CD14-positive monocyte (primary cell): ENCODE data around the gene SMARCAL1. TPM values are rescaled to one million over a fixed set of nuclear protein-coding genes. Genes with fewer than 3 reads are reported as not detected.

Experiments
- DNase-seq, 3 donors: peaks; one replicate each; pipeline ENCODE4 v3.0.0-alpha.2; 2011 to 2022
- H2AFZ ChIP-seq: 2 replicates; pipeline ENCODE4 v1.6.0; 2012; ENCODE audit warnings: mild to moderate bottlenecking, low read depth, low read length, inconsistent platforms; ENCODE audit not compliant: insufficient read depth, poor library complexity, severe bottlenecking
- H3K27ac ChIP-seq, 2 donors: 1 replicate in 1 of 2; 2 replicates in 1 of 2; pipeline ENCODE4 v1.5.1; 2012 to 2013; ENCODE audit warnings: low read length in 2 of 2, control low read depth in 1 of 2, inconsistent platforms in 1 of 2, low read depth in 1 of 2, mild to moderate bottlenecking in 1 of 2
- H3K27me3 ChIP-seq, 2 donors: one replicate each; pipeline versions ENCODE4 v1.6.0 to v1.6.1; 2011 to 2013; ENCODE audit warnings: low read length in 2 of 2; ENCODE audit not compliant: control insufficient read depth in 2 of 2, insufficient read depth in 2 of 2
- H3K36me3 ChIP-seq, 2 donors: replicated peaks in 1 of 2; 1 replicate in 1 of 2; 2 replicates in 1 of 2; pipeline versions ENCODE4 v1.5.1 to v1.6.1; 2012 to 2013; ENCODE audit warnings: low read length in 2 of 2, control low read depth in 1 of 2, inconsistent platforms in 1 of 2, mild to moderate bottlenecking in 1 of 2; ENCODE audit not compliant: insufficient read depth in 2 of 2, control insufficient read depth in 1 of 2
- H3K4me1 ChIP-seq, 2 donors: 1 replicate in 1 of 2; 2 replicates in 1 of 2; pipeline versions ENCODE4 v1.5.1 to v1.6.1; 2012 to 2013; ENCODE audit warnings: low read length in 2 of 2, control low read depth in 1 of 2, inconsistent platforms in 1 of 2, mild to moderate bottlenecking in 1 of 2, moderate library complexity in 1 of 2; ENCODE audit not compliant: insufficient read depth in 2 of 2, control insufficient read depth in 1 of 2
- H3K4me2 ChIP-seq: replicated peaks from 2 replicates; pipeline ENCODE3; 2012; ENCODE audit warnings: low read length, moderate library complexity, mild to moderate bottlenecking; ENCODE audit not compliant: poor library complexity, severe bottlenecking; ENCODE audit errors: extremely low read depth
- H3K4me3 ChIP-seq, 3 experiments: fragments of 200-600 bp in 1 of 3; sonication (generic) in 1 of 3; replicated peaks in 1 of 3; 1 replicate in 2 of 3; 2 replicates in 1 of 3; pipeline ENCODE4 v1.5.1; 2011 to 2013; ENCODE audit warnings: low read length in 3 of 3, mild to moderate bottlenecking in 3 of 3, control low read depth in 2 of 3, low read depth in 2 of 3, inconsistent platforms in 1 of 3, moderate library complexity in 1 of 3
- H3K79me2 ChIP-seq: 2 replicates; pipeline ENCODE4 v1.6.0; 2012; ENCODE audit warnings: mild to moderate bottlenecking, control low read depth, inconsistent platforms, low read length, moderate library complexity; ENCODE audit not compliant: insufficient read depth
- H3K9ac ChIP-seq: 2 replicates; pipeline ENCODE4 v1.6.0; 2017; ENCODE audit warnings: low read length, mild to moderate bottlenecking; ENCODE audit not compliant: insufficient read depth, poor library complexity, severe bottlenecking
- H3K9me3 ChIP-seq, 2 donors: replicated peaks in 1 of 2; 1 replicate in 1 of 2; 2 replicates in 1 of 2; pipeline versions ENCODE4 v1.5.1 to v1.6.1; 2012 to 2013; ENCODE audit warnings: low read length in 2 of 2, control low read depth in 1 of 2; ENCODE audit not compliant: control insufficient read depth in 1 of 2, insufficient read depth in 1 of 2
- H4K20me1 ChIP-seq: 2 replicates; pipeline ENCODE4 v1.6.0; 2012; ENCODE audit warnings: mild to moderate bottlenecking, low read length, control low read depth, moderate library complexity; ENCODE audit not compliant: insufficient read depth
- H3K27ac Mint-ChIP-seq, 7 donors: one replicate each; pipeline ENCODE4 v1.8.0; 2020; ENCODE audit warnings: mild to moderate bottlenecking in 7 of 7, mixed read lengths in 7 of 7, moderate library complexity in 6 of 7, inconsistent platforms in 2 of 7
- H3K27me3 Mint-ChIP-seq, 3 donors: one replicate each; pipeline ENCODE4 v1.8.0; 2021 to 2022; ENCODE audit warnings: low read depth in 3 of 3, mild to moderate bottlenecking in 3 of 3, mixed read lengths in 3 of 3, moderate library complexity in 3 of 3, inconsistent platforms in 1 of 3
- H3K36me3 Mint-ChIP-seq, 2 donors: one replicate each; pipeline ENCODE4 v1.8.0; 2020; ENCODE audit warnings: mixed read lengths in 2 of 2, inconsistent platforms in 1 of 2, mild to moderate bottlenecking in 1 of 2
- H3K4me1 Mint-ChIP-seq: one replicate; pipeline ENCODE4 v1.8.0; 2020; ENCODE audit warnings: mild to moderate bottlenecking, mixed read lengths
- H3K4me3 Mint-ChIP-seq, 2 donors: one replicate each; pipeline ENCODE4 v1.8.0; 2020; ENCODE audit warnings: mild to moderate bottlenecking in 2 of 2, mixed read lengths in 2 of 2, moderate library complexity in 1 of 2
- H3K9me3 Mint-ChIP-seq, 7 donors: one replicate each; pipeline ENCODE4 v1.8.0; 2020 to 2022; ENCODE audit warnings: mixed read lengths in 7 of 7, mild to moderate bottlenecking in 6 of 7, moderate library complexity in 6 of 7, inconsistent platforms in 2 of 7
- WGBS: methylation state at CpG from one replicate; pipeline ENCODE4 v1.1.5; 2013; ENCODE audit warnings: missing lambda C conversion rate; ENCODE audit not compliant: insufficient coverage; 5-methylcytosine and 5-hydroxymethylcytosine counted together
- intact Hi-C, 2 donors: fragments of 100-400 bp; cut with micrococcal nuclease; formaldehyde crosslinking; loops; one replicate each; pipeline versions ENCODE4 v1.15.0 to v1.15.1; 2023
- polyA plus RNA-seq, 3 donors: library from polyadenylated mRNA; depleted of rRNA in 1 of 3; unstranded in 2 of 3; stranded (reverse) in 1 of 3; fragments of 300-500 nt in 2 of 3; fragments of >200 nt in 1 of 3; fragmentation: Illumina TruSeq in 2 of 3; gene quantifications; 1 replicate in 2 of 3; 2 replicates in 1 of 3; pipeline ENCODE4 v1.2.3, GENCODE V29; 2012 to 2021
- TF ChIP-seq, protein P1 (sequence below): fragments of 200-600 bp; IDR thresholded peaks from one replicate; pipeline ENCODE4 v1.8.0; 2022; ENCODE audit warnings: antibody characterized with exemption, mild to moderate bottlenecking

SMARCAL1 gene
- polyA plus RNA-seq, 3 donors = 10.5 to 13.3 (median 11.5) TPM

DNA sequence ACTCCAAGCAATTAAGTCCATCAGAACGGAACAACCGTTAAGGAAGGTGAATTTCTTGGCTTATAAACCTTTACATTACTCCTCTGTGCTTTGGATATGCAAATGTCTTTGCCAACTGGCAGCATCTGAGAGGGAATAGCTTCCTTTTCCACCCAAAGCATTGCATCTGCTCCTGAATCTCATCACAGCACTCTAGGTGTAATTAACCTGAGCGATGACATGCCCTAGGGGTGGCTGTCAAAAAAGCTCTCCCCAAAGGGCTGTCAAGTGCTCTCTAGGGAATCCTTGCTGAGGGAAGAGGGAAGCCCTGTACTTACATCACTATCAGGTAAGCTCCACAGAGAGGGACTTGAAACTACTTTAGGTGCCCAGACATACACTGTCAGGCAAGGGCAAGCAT is 5.5 kb upstream of the SMARCAL1 start:
- no peak for DNase-seq
- intact Hi-C loops = no loop called here
- H3K27ac ChIP-seq = no peak overlapping the region
- no peaks in the 10 kb centered on the region for H3K9me3 ChIP-seq
- no peaks in the 10 kb centered on the region for H3K79me2 ChIP-seq
- H3K27me3 Mint-ChIP-seq = peaks cover 0 to 13% (median 7%) of the 10 kb centered on the region in 3 donors
- no peaks in the 10 kb centered on the region for H3K36me3 ChIP-seq
- no peak overlapping the region for H3K9ac ChIP-seq
- H4K20me1 ChIP-seq = no peaks in the 10 kb centered on the region
- no peak overlapping the region for H2AFZ ChIP-seq
- H3K4me1 ChIP-seq = peaks cover under 1 to 2% of the 10 kb centered on the region in 2 donors
- no peaks in the 10 kb centered on the region for H3K27me3 ChIP-seq
- no peak overlapping the region for H3K4me3 Mint-ChIP-seq
- no peak overlapping the region for H3K4me2 ChIP-seq
- H3K27ac Mint-ChIP-seq = peak overlapping the region in 1 of 7 donors; percentile 46
- H3K36me3 Mint-ChIP-seq = no peaks in the 10 kb centered on the region
- H3K9me3 Mint-ChIP-seq = no peaks in the 10 kb centered on the region
- TF ChIP-seq, protein P1, sequence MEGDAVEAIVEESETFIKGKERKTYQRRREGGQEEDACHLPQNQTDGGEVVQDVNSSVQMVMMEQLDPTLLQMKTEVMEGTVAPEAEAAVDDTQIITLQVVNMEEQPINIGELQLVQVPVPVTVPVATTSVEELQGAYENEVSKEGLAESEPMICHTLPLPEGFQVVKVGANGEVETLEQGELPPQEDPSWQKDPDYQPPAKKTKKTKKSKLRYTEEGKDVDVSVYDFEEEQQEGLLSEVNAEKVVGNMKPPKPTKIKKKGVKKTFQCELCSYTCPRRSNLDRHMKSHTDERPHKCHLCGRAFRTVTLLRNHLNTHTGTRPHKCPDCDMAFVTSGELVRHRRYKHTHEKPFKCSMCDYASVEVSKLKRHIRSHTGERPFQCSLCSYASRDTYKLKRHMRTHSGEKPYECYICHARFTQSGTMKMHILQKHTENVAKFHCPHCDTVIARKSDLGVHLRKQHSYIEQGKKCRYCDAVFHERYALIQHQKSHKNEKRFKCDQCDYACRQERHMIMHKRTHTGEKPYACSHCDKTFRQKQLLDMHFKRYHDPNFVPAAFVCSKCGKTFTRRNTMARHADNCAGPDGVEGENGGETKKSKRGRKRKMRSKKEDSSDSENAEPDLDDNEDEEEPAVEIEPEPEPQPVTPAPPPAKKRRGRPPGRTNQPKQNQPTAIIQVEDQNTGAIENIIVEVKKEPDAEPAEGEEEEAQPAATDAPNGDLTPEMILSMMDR = no peak
- no CpG with 5 or more reads among the region's 3 CpGs for WGBS
- peaks cover 4% of the 10 kb centered on the region for H3K4me1 Mint-ChIP-seq
- no peak overlapping the region for H3K4me3 ChIP-seq

DNA sequence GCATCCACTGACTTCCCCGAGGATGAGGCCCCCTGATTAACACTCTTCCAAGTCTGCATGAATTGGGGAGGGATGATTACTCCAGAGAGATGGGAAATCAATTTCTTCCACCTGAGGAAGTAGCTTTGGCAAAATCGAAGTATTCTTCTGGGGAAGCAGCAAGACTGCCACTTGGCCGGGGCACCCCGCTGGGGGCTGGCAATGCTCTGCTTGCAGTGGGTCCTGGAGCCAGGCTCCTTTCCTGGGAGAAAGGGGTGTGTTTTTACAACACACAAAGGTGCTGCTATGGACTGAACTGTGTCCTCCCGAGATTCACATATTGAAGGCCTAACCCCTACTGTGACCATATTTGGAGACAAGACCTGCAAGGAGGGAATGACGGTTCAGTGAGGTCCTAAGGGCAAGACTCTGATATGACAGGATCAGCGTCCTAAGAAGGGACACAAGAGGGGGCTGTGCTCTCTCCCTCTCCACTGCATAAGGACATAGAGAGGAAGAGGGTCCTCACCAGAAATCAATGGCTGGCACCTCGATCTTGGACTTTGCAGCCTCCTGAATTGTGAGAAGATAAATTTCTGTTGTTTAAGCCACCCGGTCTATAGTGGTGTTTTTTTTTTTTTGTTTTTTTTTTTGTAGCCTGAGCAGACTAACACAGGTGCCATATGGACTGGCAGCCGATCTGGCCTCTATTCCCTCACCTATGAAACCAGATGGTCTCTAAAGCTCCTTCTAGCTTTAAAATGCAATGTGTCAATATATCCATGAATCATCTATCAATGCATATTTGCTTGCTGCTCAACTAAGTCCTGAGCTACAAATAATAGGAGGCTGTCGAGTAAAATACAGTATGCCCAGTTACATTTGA is 3.6 kb upstream of the SMARCAL1 start:
- H3K36me3 ChIP-seq = no peaks in the 10 kb centered on the region
- Mint-ChIP-seq H3K27me3 (peaks cover 0 to 13% (median 7%) of the 10 kb centered on the region in 3 donors), H3K27ac (no peak overlapping the region), H3K4me3 (no peak overlapping the region), H3K36me3 (peaks cover 0 to 2% of the 10 kb centered on the region in 2 donors), H3K9me3 (no peaks in the 10 kb centered on the region), H3K4me1 (peaks cover 15% of the 10 kb centered on the region)
- no peak overlapping the region for H3K27ac ChIP-seq
- no peak overlapping the region for H3K4me3 ChIP-seq
- DNase-seq = no peak
- H3K9ac ChIP-seq = no peak overlapping the region
- H4K20me1 ChIP-seq = no peaks in the 10 kb centered on the region
- intact Hi-C loops = no loop called here
- no peaks in the 10 kb centered on the region for H3K27me3 ChIP-seq
- 82% methylated on average over 3 of the region's 11 CpGs for WGBS
- no peaks in the 10 kb centered on the region for H3K9me3 ChIP-seq
- peaks cover 8% of the 10 kb centered on the region for H3K79me2 ChIP-seq
- H3K4me2 ChIP-seq = no peak overlapping the region
- H2AFZ ChIP-seq = no peak overlapping the region
- TF ChIP-seq, protein P1 = no peak
- H3K4me1 ChIP-seq = peaks cover 11 to 13% of the 10 kb centered on the region in 2 donors
